OCI-LY7 (cell line): Measurements from ENCODE around the gene GRK6. TPM values are rescaled to one million over a fixed set of nuclear protein-coding genes. Genes with fewer than 3 reads are reported as not detected.
A peak's percentile ranks its signal among the peaks of the same experiment; 100 is the strongest.

ENCODE experiments used
- BruUV-seq: library from RNA; stranded (reverse); fragments of 400-500 nt; replicated peaks from 2 replicates; lab custom pipeline; 2021; lab: Mats Ljungman, UMichigan
- CTCF ChIA-PET: fragments of 300-600 bp; sonication (Branson Sonifier 250); formaldehyde crosslinking; loops from one replicate; lab custom pipeline; 2022; ENCODE audit warnings: antibody characterized with exemption; ENCODE audit not compliant: unreplicated experiment; lab: Charles Lee
- POLR2A ChIA-PET: fragments of 300-600 bp; sonication (Branson Sonifier 250); formaldehyde crosslinking; loops from one replicate; lab custom pipeline; 2022; ENCODE audit warnings: antibody characterized with exemption; lab: Charles Lee
- DNase-seq: peaks from one replicate; pipeline ENCODE4 v3.0.0-alpha.2; 2015; ENCODE audit warnings: low spot score
- H2AFZ ChIP-seq: fragments of 200-600 bp; sonication (generic), shearing (Covaris generic); 2 replicates; pipeline ENCODE4 v1.6.1; 2014; ENCODE audit warnings: mild to moderate bottlenecking, antibody characterized with exemption, low read length, moderate library complexity
- H3K27ac ChIP-seq: fragments of 200-600 bp; sonication (generic); 2 replicates; pipeline ENCODE4 v1.5.1; 2014; ENCODE audit warnings: mixed run types, low read depth, mild to moderate bottlenecking, moderate library complexity, low read length, inconsistent platforms; ENCODE audit not compliant: poor library complexity, severe bottlenecking
- H3K36me3 ChIP-seq: fragments of 200-600 bp; sonication (generic); 2 replicates; pipeline ENCODE4 v1.6.1; 2014; ENCODE audit warnings: mild to moderate bottlenecking, antibody characterized with exemption, low read length, moderate library complexity, mixed read lengths; ENCODE audit not compliant: insufficient read depth
- H3K4me1 ChIP-seq: fragments of 200-600 bp; sonication (generic); 2 replicates; pipeline ENCODE4 v1.5.1; 2014; ENCODE audit warnings: mild to moderate bottlenecking, low read length; ENCODE audit not compliant: insufficient read depth, poor library complexity, severe bottlenecking
- H3K4me2 ChIP-seq: fragments of 200-600 bp; sonication (generic); 2 replicates; pipeline ENCODE4 v1.6.1; 2014; ENCODE audit warnings: mild to moderate bottlenecking, low read length
- H3K4me3 ChIP-seq: fragments of 200-600 bp; sonication (generic); 2 replicates; pipeline ENCODE4 v1.5.1; 2014; ENCODE audit warnings: mild to moderate bottlenecking, low read depth, low read length; ENCODE audit not compliant: poor library complexity, severe bottlenecking
- H3K79me2 ChIP-seq: fragments of 200-600 bp; sonication (generic); 2 replicates; pipeline ENCODE4 v1.6.1; 2016; ENCODE audit warnings: low read depth, mild to moderate bottlenecking, low read length, moderate library complexity, mixed read lengths; ENCODE audit not compliant: insufficient read depth
- H3K9me2 ChIP-seq: fragments of 200-600 bp; sonication (generic); 2 replicates; pipeline ENCODE4 v1.6.1; 2016; ENCODE audit warnings: mild to moderate bottlenecking, low read length, mixed read lengths; ENCODE audit not compliant: insufficient read depth
- H3K9me3 ChIP-seq: fragments of 200-600 bp; sonication (generic); 2 replicates; pipeline ENCODE4 v1.6.1; 2014; ENCODE audit warnings: mild to moderate bottlenecking, mixed run types, low read length, mixed read lengths
- H4K20me1 ChIP-seq: fragments of 200-600 bp; sonication (generic); 2 replicates; pipeline ENCODE4 v1.6.1; 2014; ENCODE audit warnings: mild to moderate bottlenecking, antibody characterized with exemption, low read length, moderate library complexity, mixed read lengths; ENCODE audit not compliant: insufficient read depth
- EZH2phosphoT487 ChIP-seq: fragments of 200-600 bp; sonication (generic); IDR thresholded peaks from 2 replicates; pipeline ENCODE4 v1.6.1; 2018; ENCODE audit warnings: low read depth, borderline replicate concordance, mild to moderate bottlenecking, mixed run types, antibody characterized with exemption, low read length, moderate library complexity, mixed read lengths
- intact Hi-C: fragments of 100-400 bp; cut with micrococcal nuclease; formaldehyde crosslinking; loops from one replicate; pipeline ENCODE4 v1.10.0; 2022; ENCODE audit not compliant: unreplicated experiment
- total RNA-seq, 2 experiments: library from RNA; depleted of rRNA in 1 of 2; stranded (reverse); fragments of >200 nt in 1 of 2; shearing (Covaris generic) in 1 of 2; gene quantifications; 2 replicates each; pipeline ENCODE4 v1.2.3, GENCODE V29; 2014 to 2022
- TF ChIP-seq, protein P1 (sequence below): fragments of 200-600 bp; sonication (generic); conservative IDR thresholded peaks from 2 replicates; pipeline ENCODE4 v1.5.1; 2014; ENCODE audit warnings: mild to moderate bottlenecking, antibody characterized with exemption, low read length, moderate library complexity, mixed read lengths

GRK6 gene
- total RNA-seq, 2 experiments from 2014 or later, result 46.2 to 99.4 TPM

DNA sequence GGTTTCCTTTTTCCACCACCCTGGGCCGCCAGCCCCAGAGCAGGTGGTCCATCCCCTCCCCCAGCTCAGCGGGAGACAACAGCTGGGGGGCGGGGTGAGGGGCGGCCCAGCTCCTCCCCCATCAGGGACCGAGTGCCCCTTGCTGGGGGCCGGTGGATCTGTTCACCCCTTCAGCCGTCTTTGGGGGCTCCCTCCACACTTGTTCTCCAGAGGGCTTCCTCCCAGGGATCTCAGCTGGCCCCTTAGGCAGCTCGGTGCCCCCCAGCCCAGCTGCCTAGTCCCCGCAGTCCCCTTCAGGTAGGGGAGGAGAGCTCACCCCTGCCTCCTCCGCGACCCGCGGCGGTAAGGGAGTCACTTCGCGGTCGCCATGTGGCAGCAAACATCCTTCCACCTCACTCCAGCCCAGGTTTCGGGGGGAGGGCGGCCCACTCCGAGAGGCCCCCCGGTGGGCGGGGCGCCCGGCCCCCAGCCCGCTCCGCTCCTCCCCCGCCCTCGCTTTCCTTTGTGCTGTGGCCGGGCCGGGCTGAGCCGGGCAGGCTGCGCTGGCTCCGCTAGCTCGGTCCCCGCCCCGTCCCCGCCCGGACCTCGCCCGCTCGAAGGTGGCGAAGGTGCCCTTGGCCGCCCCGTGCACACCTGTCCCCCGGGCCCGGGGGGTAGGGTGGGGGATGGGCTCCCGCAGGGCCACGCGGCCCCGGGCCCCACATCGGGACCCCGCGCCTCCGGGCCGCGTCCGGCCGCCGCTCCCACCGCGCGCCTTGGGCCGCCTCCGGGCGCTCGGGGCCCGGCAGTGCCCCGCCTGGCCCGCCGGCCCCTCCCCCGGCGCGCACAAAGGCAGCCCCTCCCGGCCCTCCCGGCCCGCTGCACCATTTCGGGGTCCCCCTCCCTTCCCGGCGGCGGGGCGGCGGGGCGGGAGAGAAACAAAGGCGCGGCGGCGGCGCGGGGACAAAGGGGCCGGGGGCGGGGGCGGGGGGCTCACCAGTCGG, 46.3 kb downstream of the GRK6 start:
- intact Hi-C loops, result no loop called here
- no peaks in the 10 kb centered on the region for H4K20me1 ChIP-seq
- H3K27ac ChIP-seq, result peak overlapping the region; percentile 0
- H3K36me3 ChIP-seq, result no peaks in the 10 kb centered on the region
- H3K9me2 ChIP-seq, result no peaks in the 10 kb centered on the region
- peak; percentile 45 for DNase-seq
- no peak for TF ChIP-seq EZH2phosphoT487
- TF ChIP-seq, protein P1, sequence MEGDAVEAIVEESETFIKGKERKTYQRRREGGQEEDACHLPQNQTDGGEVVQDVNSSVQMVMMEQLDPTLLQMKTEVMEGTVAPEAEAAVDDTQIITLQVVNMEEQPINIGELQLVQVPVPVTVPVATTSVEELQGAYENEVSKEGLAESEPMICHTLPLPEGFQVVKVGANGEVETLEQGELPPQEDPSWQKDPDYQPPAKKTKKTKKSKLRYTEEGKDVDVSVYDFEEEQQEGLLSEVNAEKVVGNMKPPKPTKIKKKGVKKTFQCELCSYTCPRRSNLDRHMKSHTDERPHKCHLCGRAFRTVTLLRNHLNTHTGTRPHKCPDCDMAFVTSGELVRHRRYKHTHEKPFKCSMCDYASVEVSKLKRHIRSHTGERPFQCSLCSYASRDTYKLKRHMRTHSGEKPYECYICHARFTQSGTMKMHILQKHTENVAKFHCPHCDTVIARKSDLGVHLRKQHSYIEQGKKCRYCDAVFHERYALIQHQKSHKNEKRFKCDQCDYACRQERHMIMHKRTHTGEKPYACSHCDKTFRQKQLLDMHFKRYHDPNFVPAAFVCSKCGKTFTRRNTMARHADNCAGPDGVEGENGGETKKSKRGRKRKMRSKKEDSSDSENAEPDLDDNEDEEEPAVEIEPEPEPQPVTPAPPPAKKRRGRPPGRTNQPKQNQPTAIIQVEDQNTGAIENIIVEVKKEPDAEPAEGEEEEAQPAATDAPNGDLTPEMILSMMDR, result no peak
- peaks cover 10% of the 10 kb centered on the region for H3K4me1 ChIP-seq
- peak overlapping the region; percentile 65 for H3K4me3 ChIP-seq
- POLR2A ChIA-PET, result interaction anchor here (0.6 to 0.8 kb wide), 2 partner anchors 29 to 47 kb away, joined by 3 read pairs; partner anchors contain the start of gene GRK6
- H2AFZ ChIP-seq, result no peak overlapping the region
- no TSS peak for BruUV-seq
- peak overlapping the region; percentile 67 for H3K4me2 ChIP-seq
- no peaks in the 10 kb centered on the region for H3K9me3 ChIP-seq
- H3K79me2 ChIP-seq, result no peaks in the 10 kb centered on the region
- CTCF ChIA-PET, result interaction anchor here (0.5 to 1.1 kb wide), 4 partner anchors 22 to 140 kb away, joined by 3 to 4 read pairs (median 3); no protein-coding TSS in a partner anchor

DNA sequence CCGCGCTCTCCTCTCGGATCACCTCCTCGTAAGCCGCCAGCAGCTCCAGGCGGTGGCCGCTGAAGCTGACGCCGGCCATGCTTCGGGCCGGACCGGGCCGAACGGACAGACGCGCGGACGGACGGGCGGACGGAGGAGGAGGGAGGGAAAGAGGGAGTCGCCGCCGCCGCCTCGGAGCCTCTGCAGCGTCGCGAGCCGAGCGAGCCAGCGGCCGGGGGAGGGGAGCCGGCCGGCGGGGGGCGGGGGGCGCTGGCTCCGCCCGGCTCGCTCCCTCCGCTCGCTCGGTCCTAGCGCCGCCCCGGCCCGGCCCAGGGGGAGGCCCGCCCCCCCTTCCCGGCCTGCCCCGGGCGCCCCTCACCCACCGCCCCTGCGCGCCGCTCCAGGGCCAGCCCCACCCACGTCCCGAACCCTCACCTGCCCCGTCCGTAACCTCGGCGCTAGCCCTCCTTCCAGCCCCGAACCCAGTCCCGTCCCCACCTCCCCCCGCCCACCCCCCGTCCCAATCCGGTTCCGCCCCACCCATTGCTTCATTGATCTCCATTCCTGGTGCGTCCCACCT, 47.0 kb downstream of the GRK6 start, which contains the start of gene DBN1:
DBN1 (minus strand) TSS at position 192 of the 559 bp plus-strand sequence; CDS start at position 79, 113 bp downstream.
- peaks cover 10% of the 10 kb centered on the region for H3K4me1 ChIP-seq
- H3K9me3 ChIP-seq, result no peaks in the 10 kb centered on the region
- peak within 1 kb of the TSS; percentile 65 for H3K4me3 ChIP-seq
- TF ChIP-seq EZH2phosphoT487, result no peak
- TF ChIP-seq, protein P1, result no peak
- POLR2A ChIA-PET, result no interaction called here
- no peaks in the 10 kb centered on the region for H3K9me2 ChIP-seq
- H3K27ac ChIP-seq, result peak within 1 kb of the TSS; percentile 0
- H2AFZ ChIP-seq, result no peak within 1 kb of the TSS
- BruUV-seq, result no TSS peak
- CTCF ChIA-PET, result interaction anchor here (0.5 kb wide), 1 partner anchor 21 kb away, joined by 3 read pairs; no protein-coding TSS in a partner anchor
- no peaks in the 10 kb centered on the region for H3K36me3 ChIP-seq
- intact Hi-C loops, result no loop called here
- no peaks in the 10 kb centered on the region for H3K79me2 ChIP-seq
- H4K20me1 ChIP-seq, result no peaks in the 10 kb centered on the region
- DNase-seq, result peak; percentile 40
- peak within 1 kb of the TSS; percentile 67 for H3K4me2 ChIP-seq
